OCI-LY7 (cell line): ENCODE measurements around the gene FAM221B. TPM values are rescaled to one million over a fixed set of nuclear protein-coding genes. Genes with fewer than 3 reads are reported as not detected.

Source experiments
- BruUV-seq: library from RNA; stranded (reverse); fragments of 400-500 nt; replicated peaks from 2 replicates; lab custom pipeline; 2021; lab: Mats Ljungman, UMichigan
- CTCF ChIA-PET: fragments of 300-600 bp; sonication (Branson Sonifier 250); formaldehyde crosslinking; loops from one replicate; lab custom pipeline; 2022; ENCODE audit warnings: antibody characterized with exemption; ENCODE audit not compliant: unreplicated experiment; lab: Charles Lee
- POLR2A ChIA-PET: fragments of 300-600 bp; sonication (Branson Sonifier 250); formaldehyde crosslinking; loops from one replicate; lab custom pipeline; 2022; ENCODE audit warnings: antibody characterized with exemption; lab: Charles Lee
- DNase-seq: peaks from one replicate; pipeline ENCODE4 v3.0.0-alpha.2; 2015; ENCODE audit warnings: low spot score
- H2AFZ ChIP-seq: fragments of 200-600 bp; sonication (generic), shearing (Covaris generic); 2 replicates; pipeline ENCODE4 v1.6.1; 2014; ENCODE audit warnings: mild to moderate bottlenecking, antibody characterized with exemption, low read length, moderate library complexity
- H3K27ac ChIP-seq: fragments of 200-600 bp; sonication (generic); 2 replicates; pipeline ENCODE4 v1.5.1; 2014; ENCODE audit warnings: mixed run types, low read depth, mild to moderate bottlenecking, moderate library complexity, low read length, inconsistent platforms; ENCODE audit not compliant: poor library complexity, severe bottlenecking
- H3K36me3 ChIP-seq: fragments of 200-600 bp; sonication (generic); 2 replicates; pipeline ENCODE4 v1.6.1; 2014; ENCODE audit warnings: mild to moderate bottlenecking, antibody characterized with exemption, low read length, moderate library complexity, mixed read lengths; ENCODE audit not compliant: insufficient read depth
- H3K4me1 ChIP-seq: fragments of 200-600 bp; sonication (generic); 2 replicates; pipeline ENCODE4 v1.5.1; 2014; ENCODE audit warnings: mild to moderate bottlenecking, low read length; ENCODE audit not compliant: insufficient read depth, poor library complexity, severe bottlenecking
- H3K4me2 ChIP-seq: fragments of 200-600 bp; sonication (generic); 2 replicates; pipeline ENCODE4 v1.6.1; 2014; ENCODE audit warnings: mild to moderate bottlenecking, low read length
- H3K4me3 ChIP-seq: fragments of 200-600 bp; sonication (generic); 2 replicates; pipeline ENCODE4 v1.5.1; 2014; ENCODE audit warnings: mild to moderate bottlenecking, low read depth, low read length; ENCODE audit not compliant: poor library complexity, severe bottlenecking
- H3K79me2 ChIP-seq: fragments of 200-600 bp; sonication (generic); 2 replicates; pipeline ENCODE4 v1.6.1; 2016; ENCODE audit warnings: low read depth, mild to moderate bottlenecking, low read length, moderate library complexity, mixed read lengths; ENCODE audit not compliant: insufficient read depth
- H3K9me2 ChIP-seq: fragments of 200-600 bp; sonication (generic); 2 replicates; pipeline ENCODE4 v1.6.1; 2016; ENCODE audit warnings: mild to moderate bottlenecking, low read length, mixed read lengths; ENCODE audit not compliant: insufficient read depth
- H3K9me3 ChIP-seq: fragments of 200-600 bp; sonication (generic); 2 replicates; pipeline ENCODE4 v1.6.1; 2014; ENCODE audit warnings: mild to moderate bottlenecking, mixed run types, low read length, mixed read lengths
- H4K20me1 ChIP-seq: fragments of 200-600 bp; sonication (generic); 2 replicates; pipeline ENCODE4 v1.6.1; 2014; ENCODE audit warnings: mild to moderate bottlenecking, antibody characterized with exemption, low read length, moderate library complexity, mixed read lengths; ENCODE audit not compliant: insufficient read depth
- EZH2phosphoT487 ChIP-seq: fragments of 200-600 bp; sonication (generic); IDR thresholded peaks from 2 replicates; pipeline ENCODE4 v1.6.1; 2018; ENCODE audit warnings: low read depth, borderline replicate concordance, mild to moderate bottlenecking, mixed run types, antibody characterized with exemption, low read length, moderate library complexity, mixed read lengths
- intact Hi-C: fragments of 100-400 bp; cut with micrococcal nuclease; formaldehyde crosslinking; loops from one replicate; pipeline ENCODE4 v1.10.0; 2022; ENCODE audit not compliant: unreplicated experiment
- total RNA-seq, 2 experiments: library from RNA; depleted of rRNA in 1 of 2; stranded (reverse); fragments of >200 nt in 1 of 2; shearing (Covaris generic) in 1 of 2; gene quantifications; 2 replicates each; pipeline ENCODE4 v1.2.3, GENCODE V29; 2014 to 2022
- TF ChIP-seq, protein P1 (sequence below): fragments of 200-600 bp; sonication (generic); conservative IDR thresholded peaks from 2 replicates; pipeline ENCODE4 v1.5.1; 2014; ENCODE audit warnings: mild to moderate bottlenecking, antibody characterized with exemption, low read length, moderate library complexity, mixed read lengths

Gene FAM221B
- total RNA-seq, 2 experiments from 2014 or later = not detected

GRCh38 chr9:35795695-35796094 lies 32.8 kb downstream of the FAM221B start:
- TF ChIP-seq EZH2phosphoT487 = no peak
- TF ChIP-seq, protein P1, sequence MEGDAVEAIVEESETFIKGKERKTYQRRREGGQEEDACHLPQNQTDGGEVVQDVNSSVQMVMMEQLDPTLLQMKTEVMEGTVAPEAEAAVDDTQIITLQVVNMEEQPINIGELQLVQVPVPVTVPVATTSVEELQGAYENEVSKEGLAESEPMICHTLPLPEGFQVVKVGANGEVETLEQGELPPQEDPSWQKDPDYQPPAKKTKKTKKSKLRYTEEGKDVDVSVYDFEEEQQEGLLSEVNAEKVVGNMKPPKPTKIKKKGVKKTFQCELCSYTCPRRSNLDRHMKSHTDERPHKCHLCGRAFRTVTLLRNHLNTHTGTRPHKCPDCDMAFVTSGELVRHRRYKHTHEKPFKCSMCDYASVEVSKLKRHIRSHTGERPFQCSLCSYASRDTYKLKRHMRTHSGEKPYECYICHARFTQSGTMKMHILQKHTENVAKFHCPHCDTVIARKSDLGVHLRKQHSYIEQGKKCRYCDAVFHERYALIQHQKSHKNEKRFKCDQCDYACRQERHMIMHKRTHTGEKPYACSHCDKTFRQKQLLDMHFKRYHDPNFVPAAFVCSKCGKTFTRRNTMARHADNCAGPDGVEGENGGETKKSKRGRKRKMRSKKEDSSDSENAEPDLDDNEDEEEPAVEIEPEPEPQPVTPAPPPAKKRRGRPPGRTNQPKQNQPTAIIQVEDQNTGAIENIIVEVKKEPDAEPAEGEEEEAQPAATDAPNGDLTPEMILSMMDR = no peak
- DNase-seq = no peak
- H3K79me2 ChIP-seq = no peaks in the 10 kb centered on the region
- H3K9me2 ChIP-seq = no peaks in the 10 kb centered on the region
- no peak overlapping the region for H3K4me2 ChIP-seq
- H3K9me3 ChIP-seq = no peaks in the 10 kb centered on the region
- H3K4me1 ChIP-seq = peaks cover 9% of the 10 kb centered on the region
- H2AFZ ChIP-seq = no peak overlapping the region
- H4K20me1 ChIP-seq = no peaks in the 10 kb centered on the region
- ChIA-PET CTCF (no interaction called here), POLR2A (no interaction called here)
- H3K4me3 ChIP-seq = no peak overlapping the region
- H3K27ac ChIP-seq = no peak overlapping the region
- BruUV-seq = no TSS peak
- intact Hi-C loops = loop anchor here (10.0 kb wide), 1 partner anchor 229 kb away; no protein-coding TSS in a partner anchor
- H3K36me3 ChIP-seq = no peaks in the 10 kb centered on the region; the same call in 1 of the 2 replicates

GRCh38 chr9:35793461-35793860 lies 35.1 kb downstream of the FAM221B start:
- ChIA-PET CTCF (interaction anchor here (0.6 to 1.4 kb wide), 2 partner anchors 33 to 291 kb away, joined by 3 read pairs; no protein-coding TSS in a partner anchor), POLR2A (interaction anchor here (2.0 kb wide), 1 partner anchor 17 kb away, joined by 4 read pairs; no protein-coding TSS in a partner anchor)
- Histone ChIP-seq H3K9me3 (no peaks in the 10 kb centered on the region), H3K4me3 (no peak overlapping the region), H3K4me1 (peaks cover 9% of the 10 kb centered on the region), H4K20me1 (no peaks in the 10 kb centered on the region), H3K4me2 (no peak overlapping the region), H2AFZ (no peak overlapping the region), H3K36me3 (no peaks in the 10 kb centered on the region; the same call in 1 of the 2 replicates), H3K9me2 (no peaks in the 10 kb centered on the region), H3K79me2 (no peaks in the 10 kb centered on the region), H3K27ac (no peak overlapping the region)
- TF ChIP-seq EZH2phosphoT487 = no peak
- TF ChIP-seq, protein P1 = no peak
- DNase-seq = no peak
- no TSS peak for BruUV-seq
- intact Hi-C loops = loop anchor here (10.0 kb wide), 1 partner anchor 231 kb away; no protein-coding TSS in a partner anchor

DNA sequence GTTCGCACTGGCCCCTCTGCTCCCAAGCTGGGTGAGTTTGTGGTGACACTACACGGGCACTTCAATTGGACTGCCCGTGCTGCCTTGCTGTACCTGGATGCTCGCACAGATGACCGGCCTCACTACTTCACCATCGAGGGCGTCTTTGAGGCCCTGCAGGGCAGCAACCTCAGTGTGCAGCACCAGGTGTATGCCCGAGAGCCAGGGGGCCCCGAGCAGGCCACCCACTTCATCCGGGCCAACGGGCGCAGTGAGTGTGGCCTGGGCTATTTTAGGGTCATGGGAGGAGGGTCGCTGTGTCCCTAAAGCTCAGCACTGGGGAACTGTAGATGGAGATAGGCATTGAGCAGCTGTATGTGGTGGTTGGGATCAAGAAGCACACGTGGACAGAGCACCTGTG lies 35.7 kb downstream of the FAM221B start:
- no peak overlapping the region for H3K4me3 ChIP-seq
- no peaks in the 10 kb centered on the region; the same call in 1 of the 2 replicates for H3K36me3 ChIP-seq
- H3K9me3 ChIP-seq = no peaks in the 10 kb centered on the region
- no TSS peak for BruUV-seq
- TF ChIP-seq, protein P1 = no peak
- no peak for TF ChIP-seq EZH2phosphoT487
- intact Hi-C loops = loop anchor here (10.0 kb wide), 1 partner anchor 232 kb away; no protein-coding TSS in a partner anchor
- peaks cover 9% of the 10 kb centered on the region for H3K4me1 ChIP-seq
- POLR2A ChIA-PET = interaction anchor here (2.0 kb wide), 1 partner anchor 16 kb away, joined by 4 read pairs; no protein-coding TSS in a partner anchor
- H3K79me2 ChIP-seq = no peaks in the 10 kb centered on the region
- no peaks in the 10 kb centered on the region for H3K9me2 ChIP-seq
- no peak overlapping the region for H3K27ac ChIP-seq
- no peak overlapping the region for H2AFZ ChIP-seq
- CTCF ChIA-PET = interaction anchor here (1.1 to 1.4 kb wide), 2 partner anchors 33 to 43 kb away, joined by 3 read pairs; no protein-coding TSS in a partner anchor
- H4K20me1 ChIP-seq = no peaks in the 10 kb centered on the region
- DNase-seq = no peak
- H3K4me2 ChIP-seq = no peak overlapping the region
